Coronary artery (tissue), 2 donors: ENCODE data around the gene MAPKAP1.

ENCODE experiments used
- DNase-seq: peaks from one replicate; pipeline ENCODE4 v3.0.0-alpha.2; 2017; ENCODE audit warnings: low spot score
- H3K27ac ChIP-seq, 2 donors: fragments of 200-600 bp; sonication (generic); one replicate each; pipeline ENCODE4 v1.5.1; 2016 to 2019
- H3K4me3 ChIP-seq: fragments of 200-600 bp; sonication (generic); 2 replicates; pipeline ENCODE4 v1.5.1; 2016; ENCODE audit warnings: mild to moderate bottlenecking, moderate library complexity
- CTCF ChIP-seq: fragments of 200-600 bp; sonication (generic); IDR thresholded peaks from one replicate; pipeline ENCODE4 v1.5.1; 2019; ENCODE audit warnings: antibody characterized with exemption

Gene MAPKAP1

GRCh38 chr9:125679597-125680189 lies 27.3 kb downstream of the MAPKAP1 start:
- no peak for DNase-seq
- H3K4me3 ChIP-seq = no peak overlapping the region
- TF ChIP-seq CTCF = no peak
- H3K27ac ChIP-seq = no peak overlapping the region

GRCh38 chr9:125674981-125675973 lies 31.7 kb downstream of the MAPKAP1 start:
- TF ChIP-seq CTCF = no peak
- H3K27ac ChIP-seq = peak overlapping the region in 1 of 2 donors; percentile 23

GRCh38 chr9:125672876-125673275 lies 34.1 kb downstream of the MAPKAP1 start:
- Histone ChIP-seq H3K27ac (no peak overlapping the region), H3K4me3 (no peak overlapping the region)
- DNase-seq = no peak
- TF ChIP-seq CTCF = no peak

More at GRCh38 chr9:125674981-125675973, 31.7 kb downstream of the MAPKAP1 start:
- DNase-seq = no peak
- peak overlapping the region; percentile 10 for H3K4me3 ChIP-seq

- Histone ChIP-seq H3K4me3 (no peak overlapping the region), H3K27ac (no peak overlapping the region)
- no peak for DNase-seq
- no peak for TF ChIP-seq CTCF
Measured at GRCh38 chr9:125663127-125663526, 43.9 kb downstream of the MAPKAP1 start.

- no peak overlapping the region for H3K27ac ChIP-seq
Measured at GRCh38 chr9:125660557-125660956, 46.5 kb downstream of the MAPKAP1 start.

GRCh38 chr9:125659954-125660353 lies 47.1 kb downstream of the MAPKAP1 start:
- no peak for TF ChIP-seq CTCF
- H3K4me3 ChIP-seq = no peak overlapping the region
- DNase-seq = no peak
- no peak overlapping the region for H3K27ac ChIP-seq

More at GRCh38 chr9:125660557-125660956, 46.5 kb downstream of the MAPKAP1 start:
- TF ChIP-seq CTCF = no peak
- DNase-seq = no peak
- no peak overlapping the region for H3K4me3 ChIP-seq
